ENCODE data around the gene CDCA8.

CDCA8 gene

DNA sequence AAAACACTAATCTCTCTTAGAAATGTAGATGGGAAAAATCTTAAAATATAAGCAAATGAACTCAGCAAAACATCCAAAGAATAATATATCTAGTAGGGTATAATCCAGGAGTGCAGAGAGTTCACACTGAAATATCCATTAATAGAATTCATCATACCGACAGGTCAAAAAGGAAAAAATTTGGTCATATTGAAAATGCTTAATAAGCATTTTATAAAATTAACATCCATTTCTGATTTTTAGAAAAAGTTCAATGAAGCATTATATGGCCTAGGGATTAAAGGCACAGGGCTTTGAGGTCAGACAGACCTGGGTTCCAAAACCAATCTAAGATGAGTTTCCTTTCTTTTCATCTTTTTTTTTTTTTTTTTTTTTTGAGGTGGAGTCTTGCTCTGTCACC, 56.2 kb downstream of the CDCA8 start:
- H3K27me3 Mint-ChIP-seq (ENCODE audit: low read depth): peaks cover 28% of the 10 kb centered on the region
- no peaks in the 10 kb centered on the region for H3K36me3 Mint-ChIP-seq (ENCODE audit: low read depth)
- H3K27ac Mint-ChIP-seq: no peak overlapping the region
- no peak for DNase-seq (ENCODE audit: low spot score)
- H3K9me3 Mint-ChIP-seq: peaks cover 4% of the 10 kb centered on the region
- H3K4me3 Mint-ChIP-seq: no peak overlapping the region
- H3K4me1 Mint-ChIP-seq (ENCODE audit: low read depth): no peaks in the 10 kb centered on the region

- no peaks in the 10 kb centered on the region for H3K9me3 Mint-ChIP-seq
- DNase-seq (ENCODE audit: low spot score): no peak
- peaks cover 34% of the 10 kb centered on the region for H3K27me3 Mint-ChIP-seq (ENCODE audit: low read depth)
- H3K27ac Mint-ChIP-seq: no peak overlapping the region
- no peaks in the 10 kb centered on the region for H3K4me1 Mint-ChIP-seq (ENCODE audit: low read depth)
- peak overlapping the region; percentile 50 for H3K4me3 Mint-ChIP-seq
- no peaks in the 10 kb centered on the region for H3K36me3 Mint-ChIP-seq (ENCODE audit: low read depth)
Measured at GRCh38 chr1:37752213-37752582, 59.9 kb downstream of the CDCA8 start.

DNA sequence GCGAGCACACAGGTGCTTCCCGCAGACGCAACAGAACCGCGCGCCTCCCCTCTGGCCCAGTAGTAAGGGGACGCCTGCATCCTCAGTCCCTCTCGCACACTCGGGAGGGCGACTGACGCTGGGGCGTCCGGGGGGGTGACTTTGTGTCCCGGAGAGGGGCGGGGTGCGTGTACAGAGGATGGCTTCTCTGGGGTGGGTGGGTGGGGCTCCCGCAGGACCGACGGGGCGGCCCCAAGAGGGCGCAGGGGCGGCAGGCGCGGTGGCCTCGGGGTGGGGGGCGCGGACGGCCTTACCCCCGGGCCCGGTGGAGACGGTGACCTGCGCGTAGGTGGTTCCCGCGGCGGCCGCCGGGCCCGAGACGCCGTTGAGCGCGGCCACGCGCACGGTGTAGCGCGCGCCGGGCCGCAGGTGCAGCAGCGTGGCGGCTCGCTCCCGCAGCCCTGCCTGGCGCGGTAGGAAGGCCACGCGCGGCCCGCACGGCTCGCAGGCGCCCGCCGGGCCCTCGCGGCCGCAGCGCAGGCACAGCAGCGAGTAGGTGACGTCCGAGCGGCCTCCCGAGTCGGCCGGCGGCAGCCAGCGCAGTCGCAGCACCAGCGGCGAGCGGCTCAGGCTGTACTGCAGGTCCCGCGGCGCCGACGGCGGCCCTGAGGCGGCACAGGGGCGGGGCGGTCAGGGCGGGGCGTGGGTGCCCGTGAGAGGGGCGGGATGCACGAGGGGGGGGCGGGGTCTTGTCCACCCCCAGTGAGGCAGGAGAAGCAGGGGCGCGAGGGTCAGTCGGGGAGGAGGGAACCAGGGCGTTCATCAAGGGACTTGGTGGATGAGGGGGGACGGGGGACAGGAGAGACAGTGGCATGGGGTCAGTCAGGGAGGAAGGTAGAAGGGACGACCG, 60.5 kb downstream of the CDCA8 start:
- H3K4me1 Mint-ChIP-seq (ENCODE audit: low read depth): no peaks in the 10 kb centered on the region
- H3K27me3 Mint-ChIP-seq (ENCODE audit: low read depth): peaks cover 34% of the 10 kb centered on the region
- H3K36me3 Mint-ChIP-seq (ENCODE audit: low read depth): no peaks in the 10 kb centered on the region
- H3K27ac Mint-ChIP-seq: no peak overlapping the region
- H3K4me3 Mint-ChIP-seq: peak overlapping the region; percentile 58
- DNase-seq (ENCODE audit: low spot score): peak; percentile 19
- H3K9me3 Mint-ChIP-seq: no peaks in the 10 kb centered on the region

DNA sequence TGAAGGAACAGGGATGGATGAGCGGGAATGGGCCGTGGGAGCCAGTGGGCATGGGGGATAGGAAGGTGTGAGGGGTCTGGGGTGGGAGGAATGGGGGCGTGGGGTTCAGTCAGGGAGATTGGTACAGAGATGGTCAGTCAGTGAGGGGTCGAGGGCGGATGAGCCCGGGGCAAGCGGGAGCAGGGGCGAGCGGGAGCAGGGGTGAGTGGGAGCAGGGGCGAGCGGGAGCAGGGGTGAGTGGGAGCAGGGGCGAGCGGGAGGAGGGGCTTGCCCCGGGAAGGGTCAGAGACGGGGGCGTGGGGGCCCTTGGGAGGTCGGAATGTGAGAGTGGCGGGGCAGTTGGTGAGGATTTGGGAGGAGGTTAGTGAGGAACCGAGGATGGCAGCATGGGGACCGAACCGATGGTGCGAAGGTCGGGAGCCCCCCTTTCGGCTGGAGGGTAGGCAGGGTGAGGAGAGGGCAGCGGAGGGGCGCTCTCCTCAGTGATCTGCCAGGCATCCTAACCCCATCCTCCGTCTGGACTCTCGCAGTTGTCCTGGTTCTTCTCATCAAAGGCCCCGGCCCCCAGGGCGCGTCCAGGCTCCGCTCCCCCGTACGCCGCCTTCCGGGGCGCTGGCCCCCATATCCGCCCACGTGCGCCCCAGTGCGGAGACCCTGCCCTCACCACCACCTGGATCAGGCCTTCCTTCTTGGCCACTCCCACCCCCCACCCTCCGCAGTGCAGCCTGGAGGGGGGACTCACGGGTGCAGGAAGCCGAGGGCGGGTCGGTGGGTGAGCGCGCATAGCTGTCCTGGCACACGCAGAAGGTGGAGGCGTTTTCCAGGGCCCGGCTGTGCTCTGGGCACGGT, 61.4 kb downstream of the CDCA8 start:
- Mint-ChIP-seq H3K36me3 (ENCODE audit: low read depth) (no peaks in the 10 kb centered on the region), H3K4me3 (peak overlapping the region; percentile 58), H3K27me3 (ENCODE audit: low read depth) (peaks cover 31% of the 10 kb centered on the region), H3K9me3 (no peaks in the 10 kb centered on the region), H3K27ac (no peak overlapping the region), H3K4me1 (ENCODE audit: low read depth) (no peaks in the 10 kb centered on the region)
- DNase-seq (ENCODE audit: low spot score): no peak

DNA sequence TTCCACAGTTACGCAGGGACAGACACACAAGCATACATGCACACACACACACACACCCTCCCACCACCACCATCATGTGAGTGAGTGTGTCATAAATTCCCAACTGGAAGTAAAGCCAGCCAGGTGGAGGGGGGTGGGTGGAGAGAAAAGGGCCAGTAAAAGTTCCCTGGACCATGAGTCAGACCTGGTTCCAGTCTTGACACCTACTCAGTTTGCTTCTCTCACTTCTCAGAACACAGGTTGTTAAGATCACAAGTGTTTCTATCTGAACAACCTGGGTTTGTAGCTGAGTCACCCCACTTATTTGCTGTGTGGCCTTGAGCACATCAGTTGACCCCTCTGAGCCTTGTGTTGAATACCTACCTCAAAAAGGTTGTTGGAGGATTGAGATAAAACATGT, 63.0 kb downstream of the CDCA8 start:
- Mint-ChIP-seq H3K27me3 (ENCODE audit: low read depth) (peaks cover 28% of the 10 kb centered on the region), H3K27ac (no peak overlapping the region), H3K4me1 (ENCODE audit: low read depth) (no peaks in the 10 kb centered on the region), H3K9me3 (no peaks in the 10 kb centered on the region), H3K4me3 (no peak overlapping the region), H3K36me3 (ENCODE audit: low read depth) (no peaks in the 10 kb centered on the region)
- peak; percentile 42 for DNase-seq (ENCODE audit: low spot score)

- no peak overlapping the region for H3K27ac Mint-ChIP-seq
- no peaks in the 10 kb centered on the region for H3K9me3 Mint-ChIP-seq
- no peak overlapping the region for H3K4me3 Mint-ChIP-seq
- H3K4me1 Mint-ChIP-seq (ENCODE audit: low read depth): no peaks in the 10 kb centered on the region
- no peaks in the 10 kb centered on the region for H3K36me3 Mint-ChIP-seq (ENCODE audit: low read depth)
- H3K27me3 Mint-ChIP-seq (ENCODE audit: low read depth): peaks cover 28% of the 10 kb centered on the region
- no peak for DNase-seq (ENCODE audit: low spot score)
Measured at GRCh38 chr1:37755951-37756560, 63.7 kb downstream of the CDCA8 start.

Data from T-helper 2 cell treated with Interferon-gamma antibody and Interleukin-4, amounts not matched to agents 5 μg/mL and 100 μg/mL, for 36 hours (primary cell).